DMS114 treated with DMSO at 0.1 percent for 48 hours (cell line): ENCODE measurements around the gene TEDC1.

Experiments used
- DNase-seq: peaks from one replicate; lab custom pipeline; 2025; ENCODE audit not compliant: unreplicated experiment; lab: John Stamatoyannopoulos, UW

Gene TEDC1

DNA sequence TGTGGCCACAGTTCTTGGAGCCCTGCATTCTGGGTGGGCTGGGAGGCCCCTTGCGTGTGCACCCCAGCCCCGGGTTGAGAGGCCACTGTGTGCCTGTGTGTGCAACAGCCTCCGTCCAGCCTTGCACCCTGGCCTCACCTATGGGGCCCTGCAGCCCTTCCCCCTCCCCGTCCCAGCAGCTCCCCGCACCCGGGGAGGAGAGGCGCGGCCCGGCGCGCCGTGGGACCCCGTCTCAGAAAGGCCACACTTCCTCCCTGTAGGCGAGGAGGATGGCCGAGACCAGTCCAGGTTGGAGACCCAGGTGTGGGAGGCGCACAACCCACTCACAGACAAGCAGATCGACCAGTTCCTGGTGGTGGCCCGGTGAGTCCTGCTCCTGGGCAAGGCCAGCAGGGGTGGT is 33.0 kb upstream of the TEDC1 start:
- no peak for DNase-seq

DNA sequence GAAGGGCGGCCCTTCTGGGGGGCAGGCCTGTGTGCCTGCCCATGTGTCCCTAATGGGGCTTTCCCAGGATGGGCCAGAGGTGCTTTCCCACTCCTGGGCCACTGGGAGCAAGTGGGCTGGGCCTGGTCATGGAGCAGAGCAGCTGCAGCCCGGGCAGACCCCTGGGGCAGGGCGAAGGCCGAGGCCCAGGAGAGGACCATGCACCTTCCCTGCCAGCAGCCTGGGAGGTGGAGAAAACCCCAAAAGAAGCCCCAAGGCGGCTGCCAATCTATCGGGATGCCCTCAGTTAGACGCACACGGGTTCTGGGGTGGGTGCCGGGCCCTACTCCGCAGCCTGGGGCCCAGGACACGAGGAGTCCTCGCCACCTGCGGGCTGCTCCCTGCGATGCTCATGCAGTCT is 32.5 kb upstream of the TEDC1 start:
- DNase-seq = no peak

DNA sequence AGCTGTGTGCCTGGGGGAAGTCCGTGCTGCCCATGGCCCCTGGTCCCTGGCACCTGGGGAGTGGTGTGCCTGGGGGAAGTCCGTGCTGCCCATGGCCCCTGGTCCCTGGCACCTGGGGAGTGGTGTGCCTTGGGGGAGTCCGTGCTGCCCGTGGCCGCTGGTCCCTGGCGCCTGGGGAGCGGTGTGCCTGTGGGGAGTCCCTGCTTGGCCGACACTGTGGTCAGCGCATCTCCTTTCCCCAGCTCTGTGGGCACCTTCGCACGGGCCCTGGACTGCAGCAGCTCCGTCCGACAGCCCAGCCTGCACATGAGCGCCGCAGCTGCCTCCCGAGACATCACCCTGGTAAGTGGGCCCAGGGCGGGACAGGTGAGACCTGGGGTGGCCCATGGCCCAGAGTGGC is 30.9 kb upstream of the TEDC1 start:
- no peak for DNase-seq

DNA sequence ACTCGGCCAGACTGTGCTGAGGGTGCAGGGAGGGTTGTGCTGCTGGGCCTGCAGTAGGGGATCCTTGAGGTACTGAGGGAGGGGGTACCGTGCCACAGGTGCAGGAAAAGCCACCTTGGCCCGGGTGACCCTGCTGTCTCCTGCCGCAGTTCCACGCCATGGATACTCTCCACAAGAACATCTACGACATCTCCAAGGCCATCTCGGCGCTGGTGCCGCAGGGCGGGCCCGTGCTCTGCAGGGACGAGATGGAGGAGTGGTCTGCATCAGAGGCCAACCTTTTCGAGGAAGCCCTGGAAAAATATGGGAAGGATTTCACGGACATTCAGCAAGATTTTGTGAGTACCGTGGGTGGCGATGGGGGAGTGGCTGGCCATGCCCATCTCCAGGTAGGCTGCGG is 30.4 kb upstream of the TEDC1 start:
- DNase-seq = no peak

DNA sequence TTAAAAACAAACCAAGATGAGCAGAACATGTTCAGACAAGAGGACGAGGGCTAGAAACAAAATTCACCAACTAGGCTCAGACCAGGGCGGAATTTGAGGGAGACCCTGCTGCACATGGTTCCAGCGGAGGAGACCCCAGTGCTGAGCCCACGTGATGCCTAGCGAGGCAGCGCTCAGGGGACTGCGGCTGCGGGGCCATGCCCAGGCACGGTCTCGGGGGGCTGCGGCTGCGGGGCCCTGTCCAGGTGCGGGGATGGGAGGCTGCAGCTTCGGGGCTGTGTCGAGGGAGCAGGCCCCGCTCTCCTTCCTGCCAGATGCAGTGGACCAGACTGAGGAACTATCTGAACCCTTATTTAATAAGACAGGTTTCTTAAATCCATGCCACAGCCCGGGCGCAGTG is 29.1 kb upstream of the TEDC1 start:
- DNase-seq = no peak

DNA sequence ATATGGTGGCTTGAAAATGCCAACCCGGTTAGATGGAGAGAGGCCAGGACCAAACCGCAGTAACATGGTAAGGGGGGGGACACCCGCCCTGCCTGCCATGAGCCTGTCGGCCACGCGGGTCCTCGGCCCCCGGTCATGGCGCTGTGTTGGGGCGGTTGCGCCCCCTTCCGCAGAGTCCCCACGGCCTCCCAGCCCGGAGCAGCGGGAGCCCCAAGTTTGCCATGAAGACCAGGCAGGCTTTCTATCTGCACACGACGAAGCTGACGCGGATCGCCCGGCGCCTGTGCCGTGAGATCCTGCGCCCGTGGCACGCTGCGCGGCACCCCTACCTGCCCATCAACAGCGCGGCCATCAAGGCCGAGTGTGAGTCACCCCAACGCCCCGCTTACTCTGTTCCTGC is 26.5 kb upstream of the TEDC1 start:
- no peak for DNase-seq

DNA sequence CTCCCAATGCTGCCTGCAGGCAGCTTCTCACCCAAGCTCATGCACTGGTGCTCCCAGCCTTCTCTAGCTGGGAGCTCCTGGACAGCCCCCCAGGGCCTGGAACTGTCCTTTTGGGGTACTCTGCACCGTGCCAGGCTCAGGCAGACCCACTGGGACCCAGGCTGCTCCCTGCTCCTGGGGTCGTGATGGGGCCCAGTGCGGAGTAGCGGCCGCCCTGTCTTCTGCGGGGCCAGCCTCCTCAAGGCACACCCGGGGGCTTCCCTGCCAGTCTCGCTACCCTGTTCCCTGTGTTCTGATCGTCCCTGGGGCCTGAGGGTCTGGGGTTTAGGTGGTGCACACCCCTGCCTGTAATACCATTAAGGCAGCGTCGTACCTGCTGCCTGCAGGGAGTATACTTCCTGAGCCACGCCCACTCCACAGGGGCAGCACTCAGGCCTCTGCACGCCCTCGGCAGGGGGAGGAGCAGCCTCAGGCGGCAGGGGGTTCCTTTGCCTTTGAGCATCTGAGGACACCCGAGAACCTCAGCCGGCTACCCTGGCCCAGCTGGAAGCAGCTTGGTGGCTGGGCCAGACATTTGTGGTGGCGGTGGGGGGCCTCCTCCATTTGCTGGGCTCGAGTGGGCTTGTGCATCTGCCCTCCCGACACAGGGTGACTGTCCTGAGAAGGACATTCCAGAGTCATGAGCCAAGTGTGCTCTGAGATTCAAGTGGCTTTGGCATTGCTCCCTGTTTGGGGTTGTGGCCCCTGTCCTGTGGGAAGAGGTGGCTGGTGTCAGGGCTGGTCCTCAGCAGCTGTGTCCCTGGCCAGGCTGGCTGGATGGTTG is 25.6 kb upstream of the TEDC1 start:
- DNase-seq = no peak

DNA sequence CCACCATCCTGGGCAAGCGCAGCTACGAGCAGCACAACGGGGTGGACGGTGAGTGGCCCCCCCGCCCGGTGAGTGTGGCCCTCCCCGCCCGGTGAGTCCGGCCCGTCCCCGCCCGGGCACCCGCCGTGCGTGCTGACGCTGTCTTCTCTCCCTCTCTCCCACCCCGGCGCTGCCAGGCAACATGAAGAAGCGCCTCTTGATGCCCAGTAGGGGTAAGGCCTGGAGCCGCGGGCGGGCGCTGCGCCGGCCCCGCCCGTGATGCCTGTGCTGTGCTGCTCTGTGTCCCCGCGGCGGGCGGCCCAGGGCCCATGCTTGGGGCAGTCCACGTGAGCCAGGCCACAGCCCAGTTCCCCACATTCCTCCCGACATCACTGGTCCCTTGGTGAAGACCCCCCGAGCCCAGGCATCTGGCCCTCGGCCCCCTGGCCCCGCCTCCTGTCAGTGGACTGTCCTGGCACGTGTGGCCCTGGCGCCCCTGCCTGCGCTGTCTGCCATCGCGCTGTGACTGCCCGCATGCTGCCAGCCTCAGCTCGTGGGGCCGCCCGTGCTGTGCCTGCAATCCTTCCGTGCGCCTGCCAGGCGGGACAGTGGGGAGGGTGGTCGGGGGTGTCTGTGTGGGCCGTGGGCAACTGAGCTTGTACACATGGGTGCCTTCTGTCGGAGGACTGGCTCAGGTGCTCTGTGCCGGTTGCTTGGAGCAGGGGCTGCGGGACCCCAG is 24.4 kb upstream of the TEDC1 start:
- DNase-seq = no peak

DNA sequence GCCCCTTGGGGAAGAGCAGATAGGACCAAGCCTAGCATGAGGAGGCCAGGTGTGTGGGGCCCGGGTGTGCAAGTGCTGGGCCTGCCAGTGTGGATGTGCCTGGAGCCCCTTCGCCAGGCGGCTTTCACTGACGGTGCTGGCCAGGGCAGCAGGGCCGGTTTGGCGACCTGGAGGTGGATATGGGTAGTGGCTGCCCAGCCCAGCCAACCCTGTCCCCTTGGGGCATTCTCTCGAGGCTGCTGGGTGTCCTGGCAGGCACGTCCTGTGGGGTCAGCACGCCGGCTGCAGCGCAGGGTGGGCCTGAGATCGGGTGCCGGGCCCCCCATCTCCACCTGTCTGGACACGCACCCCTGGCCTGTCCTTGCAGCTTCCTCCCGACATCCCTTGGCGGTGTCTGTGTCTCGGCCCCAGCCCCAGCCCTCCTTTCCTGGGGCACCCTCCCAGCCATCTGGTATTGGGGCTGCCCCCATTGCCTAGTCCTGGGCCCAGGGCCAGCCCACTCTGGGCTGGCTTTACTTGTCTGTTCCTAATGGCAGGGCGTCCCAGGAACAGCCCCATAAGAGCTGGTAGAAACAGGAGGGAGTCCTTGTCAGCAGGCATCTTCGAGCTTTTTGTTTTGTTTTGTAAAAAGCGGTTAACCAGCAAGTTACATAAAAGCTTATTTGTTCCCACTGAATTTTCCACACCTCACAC is 23.7 kb upstream of the TEDC1 start:
- no peak for DNase-seq

DNA sequence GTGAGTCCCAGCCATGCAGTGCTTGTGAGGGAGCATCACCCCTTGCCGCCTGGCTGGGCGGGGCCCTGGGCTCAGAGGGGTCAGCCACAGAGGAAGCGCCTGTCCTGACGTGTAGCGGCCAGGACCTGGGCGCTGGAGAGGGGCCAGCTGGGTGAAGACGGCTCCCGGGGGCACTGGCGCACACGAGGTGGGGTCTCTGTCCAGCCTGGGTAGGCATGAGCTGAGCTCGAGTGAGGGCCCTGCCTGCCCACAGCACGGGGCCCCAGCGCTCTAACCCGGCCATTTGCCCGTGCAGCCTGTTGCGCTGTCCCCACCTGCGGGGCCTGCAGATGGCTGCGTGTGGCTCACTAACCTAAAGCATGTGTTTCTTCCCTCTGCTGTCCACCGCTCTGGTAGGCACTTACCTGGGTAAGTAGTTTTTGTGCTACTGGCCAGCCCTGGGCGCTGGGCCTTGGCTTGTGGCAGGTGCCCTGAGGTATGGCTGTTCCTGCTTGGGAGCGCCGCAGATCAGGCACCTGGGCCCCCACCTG is 23.0 kb upstream of the TEDC1 start:
- no peak for DNase-seq

DNA sequence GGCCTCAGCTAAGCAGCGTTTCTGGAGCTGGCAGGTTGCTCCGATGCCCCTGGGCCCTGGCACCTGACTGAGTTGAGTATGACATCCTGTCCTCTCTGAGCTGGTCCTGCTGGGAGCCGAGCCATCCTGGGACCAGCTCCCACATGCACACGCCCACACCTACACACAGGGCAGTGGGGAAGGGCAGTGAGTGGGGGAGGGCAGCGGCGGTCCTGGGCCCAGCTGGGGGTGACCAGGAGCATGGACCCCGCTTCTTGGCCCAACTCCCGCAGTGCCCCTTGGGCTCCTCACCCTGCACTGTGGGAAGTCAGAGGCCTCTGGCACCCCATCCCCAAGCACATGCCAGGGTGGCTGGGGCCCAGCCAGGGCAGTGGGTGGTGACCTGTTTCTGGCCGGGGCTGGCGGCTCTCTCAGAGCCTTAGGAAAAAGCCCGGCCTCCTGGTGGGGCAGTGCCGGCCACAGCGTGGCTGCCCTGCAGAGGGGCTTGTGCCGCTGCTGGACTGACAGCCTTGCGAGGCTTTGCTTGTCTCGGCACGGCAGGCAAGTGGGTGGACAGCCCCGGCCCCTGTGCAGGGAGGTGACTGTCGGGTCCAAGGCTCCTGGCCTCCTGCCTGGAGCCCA is 22.3 kb upstream of the TEDC1 start:
- no peak for DNase-seq

DNA sequence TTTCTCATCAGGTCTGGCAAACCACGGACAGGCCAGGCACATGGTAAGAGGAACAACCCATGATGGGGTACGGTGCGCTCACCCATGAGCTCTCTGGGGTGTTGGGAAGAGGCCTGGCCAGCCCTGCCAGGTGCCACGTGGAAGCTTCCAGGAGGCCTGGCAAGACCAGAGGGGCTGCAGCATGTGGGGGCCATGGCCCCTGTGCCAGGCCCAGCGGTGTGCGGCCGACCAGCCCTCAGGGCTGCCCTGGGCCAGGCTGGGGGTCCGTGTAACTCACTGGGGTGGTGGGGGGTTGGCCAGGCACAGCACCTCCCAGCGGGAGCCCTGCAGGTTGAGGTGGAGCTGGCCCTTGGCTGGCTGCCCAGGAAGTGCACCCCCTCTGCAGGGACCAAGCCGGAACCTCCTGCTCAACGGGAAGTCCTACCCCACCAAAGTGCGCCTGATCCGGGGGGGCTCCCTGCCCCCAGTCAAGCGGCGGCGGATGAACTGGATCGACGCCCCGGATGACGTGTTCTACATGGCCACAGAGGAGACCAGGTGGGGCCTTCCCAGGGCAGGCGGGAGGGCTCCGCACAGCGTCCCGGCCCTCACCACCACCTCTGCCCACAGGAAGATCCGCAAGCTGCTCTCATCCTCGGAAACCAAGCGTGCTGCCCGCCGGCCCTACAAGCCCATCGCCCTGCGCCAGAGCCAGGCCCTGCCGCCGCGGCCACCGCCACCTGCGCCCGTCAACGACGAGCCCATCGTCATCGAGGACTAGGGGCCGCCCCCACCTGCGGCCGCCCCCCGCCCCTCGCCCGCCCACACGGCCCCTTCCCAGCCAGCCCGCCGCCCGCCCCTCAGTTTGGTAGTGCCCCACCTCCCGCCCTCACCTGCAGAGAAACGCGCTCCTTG is 21.3 kb upstream of the TEDC1 start:
- DNase-seq = no peak

DNA sequence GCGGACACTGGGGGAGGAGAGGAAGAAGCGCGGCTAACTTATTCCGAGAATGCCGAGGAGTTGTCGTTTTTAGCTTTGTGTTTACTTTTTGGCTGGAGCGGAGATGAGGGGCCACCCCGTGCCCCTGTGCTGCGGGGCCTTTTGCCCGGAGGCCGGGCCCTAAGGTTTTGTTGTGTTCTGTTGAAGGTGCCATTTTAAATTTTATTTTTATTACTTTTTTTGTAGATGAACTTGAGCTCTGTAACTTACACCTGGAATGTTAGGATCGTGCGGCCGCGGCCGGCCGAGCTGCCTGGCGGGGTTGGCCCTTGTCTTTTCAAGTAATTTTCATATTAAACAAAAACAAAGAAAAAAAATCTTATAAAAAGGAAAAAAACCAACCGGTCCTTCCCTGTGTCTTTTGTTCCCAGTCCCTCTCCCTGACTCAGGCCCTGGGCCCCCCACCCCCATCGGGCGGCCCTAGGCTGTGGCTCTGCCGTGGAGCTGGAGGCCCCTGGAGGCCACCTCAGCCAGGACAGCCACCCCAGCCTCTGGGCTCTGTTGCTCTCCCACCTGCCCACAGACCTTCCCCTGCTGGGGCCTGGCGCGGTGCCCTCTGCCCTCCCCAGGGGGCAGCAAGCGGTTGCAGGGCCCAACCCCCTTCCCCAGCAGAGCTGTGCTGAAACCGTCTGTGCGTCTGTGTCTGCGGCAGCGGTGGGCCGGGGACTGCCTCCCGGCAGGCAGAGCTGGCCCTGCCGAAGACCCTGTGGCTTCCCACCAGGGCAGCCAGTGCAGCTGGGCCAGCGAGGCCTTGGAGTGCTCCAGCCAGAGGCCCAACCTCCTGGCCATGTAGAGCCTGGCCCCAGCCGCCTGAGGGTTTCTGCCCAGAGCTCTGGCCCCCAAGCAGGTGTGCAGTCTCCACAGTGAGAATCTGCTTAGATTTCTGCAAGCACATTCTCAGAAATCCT is 20.4 kb upstream of the TEDC1 start:
- no peak for DNase-seq

DNA sequence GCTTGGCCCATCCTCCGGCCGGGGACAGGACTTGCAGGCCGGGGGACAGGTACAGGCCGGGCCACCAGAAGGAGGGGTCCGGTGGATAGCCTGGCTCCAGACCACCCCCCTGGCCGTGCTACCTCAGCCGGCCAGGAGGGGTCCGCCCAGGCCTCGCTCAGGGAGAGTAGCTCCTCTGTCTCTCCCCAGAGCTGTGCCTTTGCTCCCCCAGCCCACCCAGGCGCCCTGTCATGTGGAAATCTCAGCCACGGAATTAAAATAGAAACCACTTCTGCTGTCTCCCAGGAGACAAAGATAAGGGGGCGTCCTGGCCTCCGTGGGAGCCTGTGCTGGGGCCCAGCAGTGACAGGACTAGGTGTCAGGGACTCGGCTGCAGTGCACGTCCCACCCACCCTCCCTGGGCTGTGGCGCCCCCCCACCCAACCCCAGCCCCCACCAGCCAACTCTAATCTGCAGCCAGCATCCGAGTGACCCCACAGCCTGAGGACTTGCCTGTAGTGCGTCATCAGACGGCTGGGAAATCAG is 19.7 kb upstream of the TEDC1 start:
- DNase-seq = no peak

DNA sequence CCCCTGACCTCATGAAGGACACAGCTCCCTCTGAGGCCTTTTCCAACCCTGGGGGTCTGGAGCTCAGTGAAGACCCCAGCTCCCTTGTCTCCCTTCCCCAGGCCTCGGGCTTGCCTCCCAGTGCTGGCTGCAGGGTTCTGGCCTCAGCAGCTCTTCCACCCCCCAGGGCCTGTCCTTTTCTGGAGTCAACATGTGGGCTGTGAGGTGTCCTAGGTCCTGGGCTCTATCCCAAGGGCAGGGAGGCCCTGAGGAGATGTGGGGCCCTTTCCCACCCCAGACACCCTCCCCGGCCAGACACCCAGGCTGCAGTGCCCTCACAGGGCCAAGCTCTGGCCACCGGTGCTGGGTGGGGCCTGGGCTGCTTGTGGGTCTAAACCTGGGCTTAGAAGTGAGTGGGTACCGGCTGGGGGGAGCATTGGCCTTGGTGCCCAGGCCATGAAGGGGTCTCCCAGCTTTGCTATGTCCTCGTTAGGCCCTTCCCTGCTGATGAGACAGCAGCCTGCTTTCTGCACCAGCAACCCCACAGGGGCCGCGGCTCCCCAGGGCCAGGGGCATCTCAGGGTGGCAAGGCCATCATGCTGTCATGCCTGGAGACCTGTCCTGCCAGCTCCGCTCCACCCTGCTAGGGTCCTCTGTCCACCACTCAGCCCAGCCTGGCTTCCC is 19.1 kb upstream of the TEDC1 start:
- no peak for DNase-seq

DNA sequence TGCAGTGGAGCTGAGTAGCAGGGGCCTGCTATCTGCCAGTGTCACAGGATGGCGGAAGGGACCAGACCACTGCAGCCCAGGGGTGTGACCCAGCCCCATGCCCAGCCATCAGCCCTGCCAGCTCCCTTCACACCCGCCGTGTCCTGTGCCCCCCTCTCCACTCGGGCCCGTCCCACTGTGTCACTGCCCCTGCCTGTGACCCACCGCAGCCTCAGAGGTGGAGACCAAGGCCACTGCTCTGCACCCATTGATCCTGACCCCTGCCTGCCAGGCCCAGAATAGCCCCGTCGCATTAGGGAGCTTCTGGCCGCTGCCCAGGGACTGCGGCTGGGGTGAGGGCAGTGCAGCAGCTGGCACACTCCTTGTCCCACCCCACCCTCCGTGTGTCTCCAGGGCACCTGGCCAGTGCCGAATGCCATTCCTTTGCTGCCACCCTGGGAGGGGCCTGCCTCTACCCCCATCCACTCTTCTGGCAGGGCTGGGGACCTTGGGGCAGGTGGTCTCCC is 18.5 kb upstream of the TEDC1 start:
- DNase-seq = no peak

DNA sequence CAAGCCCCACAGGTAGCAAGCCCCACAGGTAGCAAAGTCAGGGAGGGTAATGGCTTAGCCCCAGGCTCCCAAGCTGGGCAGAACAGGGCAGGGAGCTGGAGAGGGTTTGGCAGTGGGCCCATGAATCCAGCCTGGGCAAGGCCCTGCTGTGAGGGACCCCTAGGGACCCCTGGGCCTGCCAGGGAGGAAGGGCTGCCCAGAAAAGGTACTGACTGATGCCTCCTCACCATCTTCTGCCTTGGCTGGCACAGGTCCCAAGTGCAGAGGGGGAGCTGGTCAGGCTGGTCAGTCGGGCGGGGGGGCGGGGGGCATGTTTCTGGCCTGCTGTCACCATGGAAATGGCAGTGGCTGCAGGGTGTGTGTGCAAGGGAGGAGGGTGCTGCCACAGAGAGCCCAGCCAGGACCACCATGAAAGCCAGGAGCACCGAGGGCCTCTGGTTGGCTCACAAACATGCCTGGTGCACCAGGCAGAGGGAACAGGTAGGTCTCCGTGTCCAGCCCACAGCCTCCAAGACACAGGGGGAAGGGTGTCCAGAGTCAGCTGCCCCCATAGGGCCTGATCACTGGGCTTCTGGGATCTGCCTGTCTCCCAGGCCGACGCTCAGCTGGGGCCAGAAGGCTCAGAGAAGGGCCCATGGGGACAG is 17.9 kb upstream of the TEDC1 start:
- DNase-seq = no peak
